ENCODE results near the gene FOXN3.

The FOXN3 gene

DNA sequence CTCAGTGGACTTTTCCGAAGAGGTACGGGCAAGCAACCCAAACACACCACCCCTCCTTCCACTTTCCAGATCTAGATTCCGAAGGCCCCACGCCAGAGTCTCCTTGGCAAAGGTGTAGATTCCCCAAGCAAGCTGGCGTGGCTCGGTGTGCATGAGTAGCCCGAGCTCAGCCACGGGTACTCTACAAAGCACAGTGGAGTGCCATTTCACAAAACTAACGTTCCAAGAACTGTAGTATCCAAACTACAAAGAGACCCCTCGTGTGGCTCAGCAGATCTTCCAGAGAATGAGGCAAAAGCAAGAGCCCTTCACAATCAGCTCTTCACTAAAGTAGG is 72.1 kb downstream of the FOXN3 start:
- DNase-seq: no peak
- TF ChIP-seq GATA1 (IDR thresholded peaks at IDR 0.05; ENCODE audit: low read depth, low read length) (no peak), POLR2A (IDR thresholded peaks at IDR 0.05; ENCODE audit: low read length) (no peak)

DNA sequence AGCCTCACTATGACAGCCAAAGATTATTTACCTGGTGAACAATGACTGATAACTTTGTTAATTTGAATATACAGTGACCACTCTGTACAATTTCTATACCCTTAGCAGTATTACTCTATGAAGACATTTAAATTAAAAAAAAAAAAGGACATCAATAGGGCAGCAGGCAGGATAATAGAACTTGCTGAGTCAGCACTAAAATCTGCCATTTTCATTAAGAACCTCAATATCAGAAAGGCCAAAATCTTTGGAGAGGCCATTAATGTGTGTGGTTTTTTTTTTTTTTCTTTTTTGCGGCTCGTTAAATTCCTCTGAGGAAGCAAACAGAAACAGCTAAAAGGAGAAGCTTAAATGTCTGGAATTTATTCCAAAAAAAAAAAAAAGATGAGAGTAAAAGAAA is 73.7 kb downstream of the FOXN3 start:
- no peak for TF ChIP-seq GATA1 (IDR thresholded peaks at IDR 0.05; ENCODE audit: low read depth, low read length)
- no peak for TF ChIP-seq POLR2A (IDR thresholded peaks at IDR 0.05; ENCODE audit: low read length)

DNA sequence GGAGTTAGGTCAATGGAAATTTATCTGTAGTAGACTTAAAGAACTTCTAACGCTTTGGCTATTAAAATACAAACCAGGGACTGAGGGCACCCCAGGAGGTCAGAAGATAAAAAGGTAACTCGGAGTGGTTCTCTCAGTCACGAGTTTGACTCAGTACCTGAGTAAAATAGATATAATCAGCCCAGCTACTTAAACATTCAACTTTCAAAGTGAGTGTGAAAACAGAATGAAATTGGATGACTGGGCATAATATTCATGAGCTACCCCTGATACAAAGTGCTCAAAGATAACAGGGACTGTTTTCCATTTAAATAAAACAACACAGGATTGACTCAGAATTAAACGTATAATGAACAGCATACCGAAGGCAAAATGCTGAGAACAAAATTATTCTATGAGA is 75.0 kb downstream of the FOXN3 start:
- no peak for TF ChIP-seq POLR2A (IDR thresholded peaks at IDR 0.05; ENCODE audit: low read length)
- no peak for TF ChIP-seq GATA1 (IDR thresholded peaks at IDR 0.05; ENCODE audit: low read depth, low read length)
- DNase-seq: no peak

More for the DNA sequence above, 73.7 kb downstream of the FOXN3 start:
- DNase-seq: no peak

DNA sequence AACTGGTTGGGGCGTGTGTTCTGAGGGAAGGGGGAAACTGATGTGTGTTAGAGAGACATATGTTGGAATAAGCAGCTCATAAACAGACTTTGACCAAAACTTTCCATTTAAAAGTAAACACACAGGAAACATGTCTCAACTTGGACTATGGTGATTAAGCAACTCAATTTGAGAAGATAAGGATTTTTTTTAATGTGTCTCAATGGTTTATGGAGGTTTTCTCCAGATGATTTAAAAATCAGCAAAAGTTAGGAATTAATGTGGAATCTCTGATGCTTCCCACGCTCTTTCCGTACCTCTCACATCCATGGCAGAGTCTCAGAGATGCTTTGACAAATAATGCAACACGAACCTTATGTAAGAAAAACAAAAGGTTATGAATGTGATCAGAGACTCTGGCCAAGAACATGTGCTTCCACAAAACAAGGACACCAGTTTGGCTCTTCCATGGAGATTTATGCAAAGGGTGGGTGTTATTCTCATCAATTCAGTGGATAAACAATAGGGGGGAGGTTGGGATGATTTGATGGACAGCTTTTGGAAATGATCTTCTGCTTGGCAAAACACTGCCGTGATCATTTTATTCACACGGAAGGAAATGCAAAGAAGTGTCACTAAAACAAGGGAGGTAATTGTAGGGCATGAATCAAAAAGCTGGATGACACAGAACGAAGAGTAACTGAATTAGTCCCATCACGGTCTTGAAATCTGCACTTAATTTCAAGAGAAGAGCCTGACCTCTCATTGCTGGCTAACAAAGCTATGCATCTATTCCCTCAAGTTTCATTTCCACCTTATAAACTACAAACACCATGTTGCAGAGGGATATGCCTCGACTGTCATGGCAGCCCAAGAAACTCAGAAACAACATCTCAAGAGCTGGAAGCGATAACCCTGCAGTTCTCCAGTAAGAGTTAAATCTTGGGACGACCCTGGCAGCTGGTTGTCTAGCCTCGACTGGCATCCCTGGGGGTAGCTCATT is 76.5 kb downstream of the FOXN3 start:
- DNase-seq: no peak

DNA sequence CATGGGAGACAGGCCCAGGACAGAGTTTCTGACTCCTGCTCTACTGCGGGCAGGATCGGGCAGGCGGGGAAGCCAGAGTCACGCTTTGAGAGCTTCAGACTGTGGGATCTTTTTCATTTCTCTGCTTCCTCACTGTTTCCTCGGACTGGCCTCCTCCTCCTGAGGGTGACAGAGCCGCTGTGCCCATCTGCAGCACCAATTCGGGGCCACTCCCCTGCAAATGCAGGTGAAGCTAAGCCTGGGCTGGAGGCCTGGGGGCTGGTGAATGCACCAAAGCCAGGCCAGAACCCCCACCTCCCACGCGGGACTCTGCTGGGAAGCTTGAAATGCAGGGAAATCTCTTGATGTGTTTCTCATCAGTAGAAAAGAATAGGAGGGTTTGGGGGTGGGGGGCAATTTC is 77.5 kb downstream of the FOXN3 start:
- no peak for DNase-seq
- no peak for TF ChIP-seq POLR2A (IDR thresholded peaks at IDR 0.05; ENCODE audit: low read length)
- TF ChIP-seq GATA1 (IDR thresholded peaks at IDR 0.05; ENCODE audit: low read depth, low read length): no peak

More for the DNA sequence above, 76.5 kb downstream of the FOXN3 start:
- TF ChIP-seq POLR2A (IDR thresholded peaks at IDR 0.05; ENCODE audit: low read length) (no peak), GATA1 (IDR thresholded peaks at IDR 0.05; ENCODE audit: low read depth, low read length) (no peak)

DNA sequence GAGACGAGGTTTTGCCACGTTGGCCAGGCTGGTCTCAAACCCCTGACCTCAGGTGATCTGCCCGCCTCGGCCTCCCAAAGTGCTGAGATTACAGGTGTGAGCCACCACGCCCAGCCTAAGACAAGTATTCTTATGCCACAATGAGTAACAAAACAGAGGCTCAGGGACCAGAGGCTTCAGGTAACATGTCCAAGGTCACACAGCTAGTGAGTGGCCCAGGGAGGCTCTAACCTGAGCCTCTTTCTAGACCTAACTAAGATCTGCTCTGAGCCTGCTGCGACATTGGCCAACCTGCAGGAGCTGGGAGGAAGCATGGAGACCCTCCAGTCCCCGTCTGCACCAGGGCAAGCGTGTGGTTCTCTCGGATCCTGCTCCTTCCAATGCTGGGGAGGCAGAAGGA is 77.9 kb downstream of the FOXN3 start:
- no peak for DNase-seq
- no peak for TF ChIP-seq POLR2A (IDR thresholded peaks at IDR 0.05; ENCODE audit: low read length)
- TF ChIP-seq GATA1 (IDR thresholded peaks at IDR 0.05; ENCODE audit: low read depth, low read length): no peak

DNA sequence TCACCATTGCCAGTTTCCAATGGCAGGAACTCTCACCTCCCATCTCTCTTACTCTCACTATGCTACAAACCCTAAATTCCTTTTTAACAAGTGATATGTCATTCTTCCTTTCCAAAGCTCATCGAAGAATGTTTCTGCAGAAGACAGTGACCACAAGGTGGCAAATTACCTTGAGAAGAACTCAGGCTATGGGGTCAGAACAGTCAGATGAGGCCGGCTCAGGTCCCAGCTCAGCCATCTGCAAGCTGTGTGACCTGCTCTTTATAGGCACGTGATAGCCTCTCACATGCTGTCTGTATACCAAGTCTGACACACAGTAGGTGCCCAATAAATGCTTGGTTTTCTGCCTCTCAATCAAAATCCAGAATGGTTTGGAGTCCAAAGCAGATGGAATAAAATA is 80.7 kb downstream of the FOXN3 start:
- peak; percentile 13 to 17 for DNase-seq
- TF ChIP-seq GATA1 (IDR thresholded peaks at IDR 0.05; ENCODE audit: low read depth, low read length) (no peak), POLR2A (IDR thresholded peaks at IDR 0.05; ENCODE audit: low read length) (no peak)

DNA sequence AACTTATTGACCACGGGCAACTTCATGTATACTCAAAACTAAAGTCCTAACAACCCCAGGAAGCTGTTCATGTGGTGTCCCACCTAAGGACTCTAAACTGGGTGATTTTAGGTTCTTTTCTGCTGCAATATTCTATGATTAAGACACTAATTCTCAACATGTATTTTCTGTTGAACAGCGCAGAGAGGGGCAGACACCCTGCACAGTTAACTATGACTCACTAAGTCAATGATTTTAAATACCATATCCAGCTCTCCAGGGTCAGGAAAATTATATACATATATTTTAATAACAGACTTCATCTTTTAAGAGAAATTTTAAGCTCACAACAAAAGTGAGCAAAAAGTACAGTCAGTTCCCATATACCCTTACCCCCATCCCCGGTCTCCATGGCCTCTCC is 85.0 kb downstream of the FOXN3 start:
- TF ChIP-seq POLR2A (IDR thresholded peaks at IDR 0.05; ENCODE audit: low read length) (no peak), GATA1 (IDR thresholded peaks at IDR 0.05; ENCODE audit: low read depth, low read length) (no peak)
- DNase-seq: no peak

DNA sequence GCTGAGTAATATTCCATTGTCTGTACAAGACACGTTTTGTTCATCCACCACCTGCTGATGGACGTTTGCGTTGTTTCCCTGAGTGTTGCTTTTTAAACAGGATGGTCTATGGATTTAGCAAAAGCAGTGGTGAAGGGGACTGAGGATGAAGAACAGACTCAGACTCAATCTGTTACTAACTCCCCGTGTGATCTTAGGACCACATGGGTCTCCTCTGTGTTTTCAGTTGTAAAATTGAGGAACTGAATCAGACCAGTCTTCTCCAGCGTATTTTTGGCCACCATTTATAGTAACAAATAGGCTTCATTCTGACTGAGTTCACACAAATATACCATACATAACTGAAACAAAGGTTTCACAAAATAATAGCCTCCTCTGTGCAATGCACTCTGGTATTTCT is 85.6 kb downstream of the FOXN3 start:
- no peak for DNase-seq
- TF ChIP-seq GATA1 (IDR thresholded peaks at IDR 0.05; ENCODE audit: low read depth, low read length) (no peak), POLR2A (IDR thresholded peaks at IDR 0.05; ENCODE audit: low read length) (no peak)

DNA sequence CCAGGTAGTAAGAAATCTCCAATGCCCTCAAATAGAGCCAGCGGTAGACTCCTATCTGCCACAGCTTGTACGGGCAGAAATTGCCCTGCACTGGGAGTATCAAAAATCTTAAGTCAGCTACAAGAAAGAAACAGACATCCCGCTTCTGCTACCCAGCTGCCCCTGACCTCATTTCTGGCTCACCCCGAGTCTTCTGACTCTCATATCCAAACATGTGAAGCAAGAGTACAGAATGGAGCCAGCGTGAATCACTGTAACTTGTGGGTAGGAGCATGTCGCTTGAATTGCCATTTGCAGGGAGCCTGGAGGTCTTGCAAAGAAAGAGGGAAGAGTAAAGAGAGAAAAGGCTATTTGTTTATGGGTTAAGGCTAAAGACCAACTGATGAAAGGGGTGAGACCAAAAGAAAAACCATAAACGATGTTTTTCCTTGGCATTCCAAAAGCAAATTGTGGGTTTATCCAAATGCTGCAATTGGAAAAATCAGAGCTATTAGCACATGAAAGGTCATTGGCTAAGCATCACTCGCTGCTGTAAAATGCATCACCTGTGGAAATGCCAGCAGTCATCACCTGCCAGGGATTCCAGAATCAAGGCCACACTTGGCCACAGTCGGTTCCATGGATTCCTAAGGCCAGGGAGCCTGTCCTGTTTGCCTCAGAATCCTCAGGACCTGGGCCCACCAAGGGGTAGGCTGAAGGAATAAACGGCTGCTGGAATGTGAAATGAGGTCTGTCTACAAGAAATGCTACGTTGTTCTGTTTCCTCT is 86.6 kb downstream of the FOXN3 start:
- DNase-seq: no peak
- TF ChIP-seq POLR2A (IDR thresholded peaks at IDR 0.05; ENCODE audit: low read length) (no peak), GATA1 (IDR thresholded peaks at IDR 0.05; ENCODE audit: low read depth, low read length) (no peak)

DNA sequence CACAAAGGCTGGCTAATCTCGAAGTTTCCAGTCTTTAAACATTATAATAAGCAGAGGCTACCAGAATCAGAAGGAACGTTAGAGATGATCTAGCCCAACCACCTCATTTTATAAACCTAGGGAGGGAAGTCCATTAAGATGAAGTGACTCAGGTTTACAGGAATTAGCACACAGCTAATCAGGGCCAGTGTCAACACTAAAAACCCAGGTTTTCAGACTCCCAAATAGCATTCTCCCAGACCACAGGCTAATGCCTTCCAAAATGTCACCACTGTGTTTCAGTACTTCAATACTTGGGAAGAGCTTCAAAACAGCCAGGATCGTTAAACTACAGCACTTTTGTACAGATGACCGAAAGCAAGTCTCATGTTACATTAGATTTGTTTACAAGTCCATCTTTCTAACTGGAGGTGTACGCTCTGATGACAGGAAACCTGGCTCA is 89.2 kb downstream of the FOXN3 start:
- TF ChIP-seq POLR2A (IDR thresholded peaks at IDR 0.05; ENCODE audit: low read length) (no peak), GATA1 (IDR thresholded peaks at IDR 0.05; ENCODE audit: low read depth, low read length) (no peak)
- DNase-seq: no peak

DNA sequence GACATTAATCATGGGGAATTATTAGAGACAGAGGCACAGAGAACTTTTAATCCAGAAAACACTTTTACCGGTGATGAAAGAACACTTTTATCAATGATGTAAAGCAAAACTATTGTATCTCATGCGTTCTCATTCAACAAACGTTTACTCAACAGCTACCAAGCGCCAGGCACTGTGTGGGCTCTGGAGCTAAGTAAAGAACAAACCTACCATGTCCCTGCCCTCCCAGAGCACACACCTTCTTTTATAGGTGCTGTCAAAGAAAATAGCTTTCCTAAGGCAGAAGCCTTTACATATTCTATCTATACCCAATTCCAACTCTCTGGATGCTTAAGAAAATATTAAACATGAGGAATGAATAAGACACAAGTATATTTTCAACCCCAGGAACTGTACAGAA is 91.1 kb downstream of the FOXN3 start:
- no peak for TF ChIP-seq GATA1 (IDR thresholded peaks at IDR 0.05; ENCODE audit: low read depth, low read length)
- TF ChIP-seq POLR2A (IDR thresholded peaks at IDR 0.05; ENCODE audit: low read length): no peak
- no peak for DNase-seq

DNA sequence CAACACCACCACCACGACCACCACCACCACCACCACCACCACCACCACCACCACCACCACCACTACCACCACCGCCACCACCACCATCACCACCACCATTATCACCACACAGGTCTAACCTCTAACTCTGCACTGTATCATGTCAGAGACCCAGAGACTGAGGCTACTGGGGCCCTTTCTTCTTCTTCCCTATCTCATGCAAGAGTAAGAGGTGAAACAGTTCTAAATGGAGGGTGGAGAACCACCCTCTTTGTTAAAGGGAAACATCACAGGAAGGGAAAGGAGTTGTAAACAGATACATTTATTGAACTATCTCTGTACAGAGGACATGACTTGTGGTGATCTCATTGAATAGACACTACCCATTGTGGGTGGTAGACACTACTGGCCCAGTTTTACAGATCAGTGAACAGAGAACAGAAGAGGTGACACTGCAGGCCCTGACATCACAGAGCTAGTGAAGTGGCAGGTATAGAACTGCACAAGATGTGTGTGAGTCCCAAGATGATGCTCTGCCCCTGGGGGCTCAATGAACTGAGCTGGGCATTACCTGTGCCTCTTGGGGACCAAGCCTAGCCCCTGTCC is 91.6 kb downstream of the FOXN3 start:
- DNase-seq: no peak
- TF ChIP-seq GATA1 (IDR thresholded peaks at IDR 0.05; ENCODE audit: low read depth, low read length): no peak
- TF ChIP-seq POLR2A (IDR thresholded peaks at IDR 0.05; ENCODE audit: low read length): no peak

Measured in erythroblast (primary cell).